Neural crest cell (in vitro differentiated cells): Measurements from ENCODE around the gene ARG2. TPM values are rescaled to one million over a fixed set of nuclear protein-coding genes. Genes with fewer than 3 reads are reported as not detected.

Experiments used
- DNase-seq: peaks from one replicate; pipeline ENCODE4 v3.0.0; 2021; ENCODE audit warnings: low read depth, mixed read lengths, low spot score
- H3K27ac Mint-ChIP-seq: one replicate; pipeline ENCODE4 v1.8.0; 2021; ENCODE audit warnings: mild to moderate bottlenecking, mixed read lengths; ENCODE audit not compliant: unreplicated experiment
- H3K27me3 Mint-ChIP-seq: 2 replicates; pipeline ENCODE4 v1.8.0; 2021; ENCODE audit warnings: low read depth, mild to moderate bottlenecking, mixed read lengths
- H3K36me3 Mint-ChIP-seq: 2 replicates; pipeline ENCODE4 v1.8.0; 2021; ENCODE audit warnings: low read depth, mild to moderate bottlenecking, mixed read lengths
- H3K4me1 Mint-ChIP-seq: 2 replicates; pipeline ENCODE4 v1.8.0; 2021; ENCODE audit warnings: mixed read lengths
- H3K4me3 Mint-ChIP-seq: one replicate; pipeline ENCODE4 v1.8.0; 2021; ENCODE audit warnings: mild to moderate bottlenecking, mixed read lengths
- H3K9me3 Mint-ChIP-seq: 2 replicates; pipeline ENCODE4 v1.8.0; 2021; ENCODE audit warnings: mixed read lengths
- total RNA-seq: library from RNA; stranded (reverse); gene quantifications from 2 replicates; pipeline ENCODE4 v1.2.1, GENCODE V29; 2021
- TF ChIP-seq, protein P1 (sequence below): fragments of 200-600 bp; sonication (generic); conservative IDR thresholded peaks from 2 replicates; pipeline ENCODE4 v1.5.0; 2021; ENCODE audit warnings: antibody characterized with exemption, mild to moderate bottlenecking

The ARG2 gene
- total RNA-seq, 1 donor from 2014 or later = 22.2 TPM

DNA sequence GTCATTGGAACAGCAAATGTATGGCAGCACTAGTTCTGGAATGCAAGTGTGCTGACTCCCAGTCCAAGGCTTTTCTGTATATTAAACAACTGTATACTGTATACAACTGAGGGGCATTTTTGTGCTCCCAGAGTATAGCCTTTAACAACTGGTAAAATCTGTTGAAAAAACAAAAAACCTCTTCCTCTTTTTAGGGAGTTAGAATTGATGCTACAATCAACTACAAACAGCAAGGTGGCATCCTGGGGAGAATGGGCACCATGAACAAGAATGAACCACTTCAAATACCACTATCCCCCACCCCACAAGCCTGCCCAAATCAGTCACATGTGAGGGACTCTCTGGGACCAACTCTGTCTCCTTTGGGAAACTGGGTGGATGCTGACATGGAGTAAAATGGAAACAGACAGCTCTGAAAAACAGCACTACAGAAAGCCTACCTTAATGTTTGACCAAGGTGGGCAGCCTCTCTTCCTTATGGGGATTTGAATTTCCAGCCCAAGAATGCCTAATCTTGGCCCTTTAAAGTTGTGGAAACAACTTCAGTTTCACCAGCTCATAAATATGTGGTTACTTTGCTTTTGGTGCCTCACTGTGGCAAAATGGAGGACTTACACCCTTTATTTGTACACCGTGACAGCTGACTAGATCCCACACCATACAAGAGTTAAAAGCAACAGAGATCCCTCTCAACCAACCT is 47.2 kb downstream of the ARG2 start:
- TF ChIP-seq, protein P1, sequence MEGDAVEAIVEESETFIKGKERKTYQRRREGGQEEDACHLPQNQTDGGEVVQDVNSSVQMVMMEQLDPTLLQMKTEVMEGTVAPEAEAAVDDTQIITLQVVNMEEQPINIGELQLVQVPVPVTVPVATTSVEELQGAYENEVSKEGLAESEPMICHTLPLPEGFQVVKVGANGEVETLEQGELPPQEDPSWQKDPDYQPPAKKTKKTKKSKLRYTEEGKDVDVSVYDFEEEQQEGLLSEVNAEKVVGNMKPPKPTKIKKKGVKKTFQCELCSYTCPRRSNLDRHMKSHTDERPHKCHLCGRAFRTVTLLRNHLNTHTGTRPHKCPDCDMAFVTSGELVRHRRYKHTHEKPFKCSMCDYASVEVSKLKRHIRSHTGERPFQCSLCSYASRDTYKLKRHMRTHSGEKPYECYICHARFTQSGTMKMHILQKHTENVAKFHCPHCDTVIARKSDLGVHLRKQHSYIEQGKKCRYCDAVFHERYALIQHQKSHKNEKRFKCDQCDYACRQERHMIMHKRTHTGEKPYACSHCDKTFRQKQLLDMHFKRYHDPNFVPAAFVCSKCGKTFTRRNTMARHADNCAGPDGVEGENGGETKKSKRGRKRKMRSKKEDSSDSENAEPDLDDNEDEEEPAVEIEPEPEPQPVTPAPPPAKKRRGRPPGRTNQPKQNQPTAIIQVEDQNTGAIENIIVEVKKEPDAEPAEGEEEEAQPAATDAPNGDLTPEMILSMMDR = peak; percentile 69
- Mint-ChIP-seq H3K27ac (no peak overlapping the region), H3K36me3 (no peaks in the 10 kb centered on the region), H3K9me3 (no peaks in the 10 kb centered on the region), H3K27me3 (no peaks in the 10 kb centered on the region), H3K4me3 (peak overlapping the region; percentile 56), H3K4me1 (peaks cover 14% of the 10 kb centered on the region)
- DNase-seq = peak; percentile 12

DNA sequence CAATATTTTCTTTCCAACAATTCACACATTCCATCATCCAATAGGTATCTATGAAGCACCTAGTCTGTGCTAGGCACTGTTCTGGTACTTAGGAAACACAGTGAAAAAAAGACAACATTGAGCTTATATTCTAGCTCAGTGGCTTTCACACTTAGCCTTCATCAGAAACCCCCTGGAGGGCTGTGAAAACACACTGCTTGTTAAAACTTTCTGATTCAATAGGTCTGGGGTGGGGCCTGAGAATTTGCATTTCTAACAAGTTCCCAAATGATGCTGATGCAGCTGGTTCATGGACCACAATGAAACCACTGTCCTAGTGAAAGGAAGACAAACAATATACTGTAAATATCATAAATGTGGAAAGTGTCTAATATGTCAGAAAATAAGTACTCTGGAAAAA is 48.8 kb downstream of the ARG2 start:
- TF ChIP-seq, protein P1 = no peak
- peak overlapping the region; percentile 36 for H3K4me3 Mint-ChIP-seq
- DNase-seq = no peak
- no peaks in the 10 kb centered on the region for H3K27me3 Mint-ChIP-seq
- H3K4me1 Mint-ChIP-seq = peaks cover 24% of the 10 kb centered on the region
- H3K36me3 Mint-ChIP-seq = no peaks in the 10 kb centered on the region
- no peak overlapping the region for H3K27ac Mint-ChIP-seq
- H3K9me3 Mint-ChIP-seq = no peaks in the 10 kb centered on the region

DNA sequence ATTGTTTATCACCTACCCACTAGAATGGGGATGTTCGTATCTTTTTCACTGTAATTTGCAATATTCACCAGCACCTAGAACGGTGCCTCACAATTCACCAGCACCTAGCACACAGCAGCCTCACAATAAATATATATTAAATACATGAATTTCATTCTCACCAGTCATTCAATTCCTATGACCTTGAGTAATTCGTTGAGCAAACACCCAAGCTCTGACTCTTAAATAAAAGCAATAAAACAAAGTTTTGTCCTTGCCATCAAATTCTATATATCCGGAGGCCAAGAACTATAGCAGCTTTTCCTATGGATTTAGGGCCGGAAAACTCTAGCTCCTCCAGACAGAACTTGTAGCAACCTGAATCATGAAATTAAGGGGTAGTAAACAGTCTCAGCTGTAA is 53.7 kb downstream of the ARG2 start:
- Mint-ChIP-seq H3K4me3 (peak overlapping the region; percentile 89), H3K27ac (no peak overlapping the region), H3K4me1 (peaks cover 33% of the 10 kb centered on the region), H3K9me3 (no peaks in the 10 kb centered on the region), H3K27me3 (no peaks in the 10 kb centered on the region), H3K36me3 (peaks cover 3% of the 10 kb centered on the region)
- DNase-seq = no peak
- TF ChIP-seq, protein P1 = no peak

DNA sequence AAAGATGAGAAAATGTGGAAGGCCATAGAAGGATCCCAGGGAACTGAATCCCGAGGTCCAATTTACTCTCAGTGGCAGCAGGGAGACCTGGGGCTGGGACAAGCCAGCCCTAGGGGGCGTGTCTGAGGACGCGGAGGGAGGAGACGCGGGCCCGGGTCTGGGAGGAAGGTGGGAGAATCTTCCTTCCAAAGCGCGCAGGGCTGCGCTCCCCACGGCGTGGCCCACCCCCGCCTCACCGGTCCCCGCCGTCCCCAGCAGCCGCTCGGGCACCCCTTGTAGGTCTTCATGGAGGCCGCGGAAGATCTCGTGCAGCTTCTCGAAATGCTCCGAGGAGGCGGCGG is 54.4 kb downstream of the ARG2 start:
- peaks cover 29% of the 10 kb centered on the region for H3K4me1 Mint-ChIP-seq
- TF ChIP-seq, protein P1 = peak; percentile 38
- peak; percentile 71 for DNase-seq
- no peaks in the 10 kb centered on the region for H3K9me3 Mint-ChIP-seq
- H3K27me3 Mint-ChIP-seq = no peaks in the 10 kb centered on the region
- peak overlapping the region; percentile 87 for H3K27ac Mint-ChIP-seq
- peak overlapping the region; percentile 89 for H3K4me3 Mint-ChIP-seq
- peaks cover 3% of the 10 kb centered on the region for H3K36me3 Mint-ChIP-seq

DNA sequence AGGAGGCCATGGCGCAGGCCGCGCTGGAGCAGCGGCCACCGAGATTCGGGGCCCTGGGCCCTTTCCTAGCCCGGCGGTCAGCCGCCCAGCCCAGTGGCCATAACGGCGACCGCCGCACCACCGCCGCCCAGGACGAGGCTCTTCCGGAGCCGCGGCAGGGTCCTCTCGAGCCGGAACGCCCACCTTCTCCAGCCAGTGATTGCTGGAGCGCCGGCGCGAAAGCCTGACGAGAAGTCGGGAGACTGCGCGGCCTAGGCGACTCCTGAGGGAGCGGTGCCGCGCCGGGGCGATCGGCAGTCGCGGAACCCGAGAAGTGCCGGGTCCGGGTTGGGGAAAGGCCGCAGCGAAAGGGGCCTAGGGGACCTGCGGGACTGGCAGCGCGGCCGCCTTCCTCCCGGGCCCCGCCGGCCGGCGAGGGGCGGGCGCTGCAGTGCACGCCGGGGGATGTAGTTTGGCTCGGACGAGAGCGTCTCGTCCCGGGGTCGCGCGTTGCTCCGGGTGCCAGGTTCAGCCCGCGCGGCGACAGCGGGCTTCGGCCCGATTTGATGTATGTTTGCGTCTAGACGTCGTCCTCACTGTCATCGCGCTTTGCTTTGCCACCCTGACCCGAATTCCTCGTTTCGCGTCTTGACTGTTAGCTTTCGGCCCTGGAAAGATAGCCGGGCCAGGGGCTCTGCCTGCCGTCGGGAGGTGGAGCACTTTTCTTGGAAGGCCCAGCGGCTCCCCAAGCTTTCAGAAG is 54.9 kb downstream of the ARG2 start, which contains the start of gene VTI1B:
Gene VTI1B, minus strand, starts transcription at position 153 of the 739 bp plus-strand sequence. Its CDS starts 143 bp downstream, at position 10.
- Mint-ChIP-seq H3K27ac (peak within 1 kb of the TSS; percentile 96), H3K9me3 (no peaks in the 10 kb centered on the region), H3K27me3 (no peaks in the 10 kb centered on the region), H3K36me3 (peaks cover 3% of the 10 kb centered on the region), H3K4me3 (peak within 1 kb of the TSS; percentile 95), H3K4me1 (peaks cover 29% of the 10 kb centered on the region)
- peak; percentile 72 for DNase-seq
- TF ChIP-seq, protein P1 = peak; percentile 32
